Fibroblast of skin of right biceps (primary cell): Measurements from ENCODE around the gene TYW3.
"Not testable (repeated sequence)": the region's sequence is repeated elsewhere in the genome, so short reads cannot be mapped to it uniquely, and the experiment has no call there.

Source experiments
- DNase-seq: peaks from one replicate; pipeline ENCODE4 v3.0.0-alpha.2; 2013

Gene TYW3

GRCh38 chr1:74732071-74732946 is 643 bp upstream of the TYW3 start:
- not testable (repeated sequence) for DNase-seq

- DNase-seq: peak; percentile 77
These were observed 892 bp downstream of the TYW3 start for GRCh38 chr1:74733604-74734484.

- no peak for DNase-seq
These were observed 4.4 kb downstream of the TYW3 start for GRCh38 chr1:74737333-74737732.

GRCh38 chr1:74740307-74740980 is 7.5 kb downstream of the TYW3 start:
- DNase-seq: not testable (repeated sequence)

- not testable (repeated sequence) for DNase-seq
These were observed 12.3 kb downstream of the TYW3 start for GRCh38 chr1:74745247-74745646.

- no peak for DNase-seq
These were observed 16.0 kb downstream of the TYW3 start for GRCh38 chr1:74748960-74749359.

- no peak for DNase-seq
These were observed 20.2 kb downstream of the TYW3 start for GRCh38 chr1:74753104-74753503.

GRCh38 chr1:74755475-74755874 is 22.5 kb downstream of the TYW3 start:
- no peak for DNase-seq

GRCh38 chr1:74756650-74757049 is 23.7 kb downstream of the TYW3 start:
- not testable (repeated sequence) for DNase-seq

GRCh38 chr1:74763807-74764206 is 30.9 kb downstream of the TYW3 start:
- no peak for DNase-seq

GRCh38 chr1:74766579-74766978 is 33.6 kb downstream of the TYW3 start:
- no peak for DNase-seq

- DNase-seq: no peak
These were observed 34.5 kb downstream of the TYW3 start for GRCh38 chr1:74767490-74767889.

- DNase-seq: peak; percentile 48
These were observed 39.1 kb downstream of the TYW3 start for GRCh38 chr1:74771913-74772515.

- no peak for DNase-seq
These were observed 40.0 kb downstream of the TYW3 start for GRCh38 chr1:74772945-74773344.

GRCh38 chr1:74773582-74773981 is 40.6 kb downstream of the TYW3 start:
- no peak for DNase-seq

GRCh38 chr1:74775735-74776134 is 42.8 kb downstream of the TYW3 start:
- DNase-seq: no peak

- DNase-seq: no peak
These were observed 44.6 kb downstream of the TYW3 start for GRCh38 chr1:74777525-74777924.

GRCh38 chr1:74779750-74780149 is 46.8 kb downstream of the TYW3 start:
- no peak for DNase-seq

- DNase-seq: no peak
These were observed 47.6 kb downstream of the TYW3 start for GRCh38 chr1:74780594-74780993.

GRCh38 chr1:74785944-74786343 is 53.0 kb downstream of the TYW3 start:
- DNase-seq: no peak

- DNase-seq: peak; percentile 77
These were observed 57.5 kb downstream of the TYW3 start for GRCh38 chr1:74790453-74790852.

- peak; percentile 20 for DNase-seq
These were observed 58.5 kb downstream of the TYW3 start for GRCh38 chr1:74791491-74791890.
